Nephron progenitor cell (in vitro differentiated cells): ENCODE data around the gene P2RY11.
A peak's percentile ranks its signal among the peaks of the same experiment; 100 is the strongest.

Source experiments
- DNase-seq: peaks from one replicate; pipeline ENCODE4 v3.0.0; 2021
- H3K27ac Mint-ChIP-seq: 2 replicates; pipeline ENCODE4 v1.8.0; 2021; ENCODE audit warnings: mild to moderate bottlenecking, moderate library complexity, mixed read lengths
- H3K27me3 Mint-ChIP-seq: 2 replicates; pipeline ENCODE4 v1.8.0; 2021; ENCODE audit warnings: mild to moderate bottlenecking, low read depth, mixed read lengths; ENCODE audit not compliant: poor library complexity
- H3K36me3 Mint-ChIP-seq: 2 replicates; pipeline ENCODE4 v1.8.0; 2021; ENCODE audit warnings: low read depth, mixed read lengths
- H3K4me1 Mint-ChIP-seq: 2 replicates; pipeline ENCODE4 v1.8.0; 2021; ENCODE audit warnings: mixed read lengths
- H3K4me3 Mint-ChIP-seq: 2 replicates; pipeline ENCODE4 v1.8.0; 2021; ENCODE audit warnings: mild to moderate bottlenecking, moderate library complexity, mixed read lengths
- H3K9me3 Mint-ChIP-seq: 2 replicates; pipeline ENCODE4 v1.8.0; 2021; ENCODE audit warnings: mild to moderate bottlenecking, moderate library complexity, mixed read lengths
- CTCF ChIP-seq: fragments of 200-600 bp; sonication (generic); IDR thresholded peaks from 2 replicates; pipeline ENCODE4 v1.5.0; 2021; ENCODE audit warnings: antibody characterized with exemption

Gene P2RY11

DNA sequence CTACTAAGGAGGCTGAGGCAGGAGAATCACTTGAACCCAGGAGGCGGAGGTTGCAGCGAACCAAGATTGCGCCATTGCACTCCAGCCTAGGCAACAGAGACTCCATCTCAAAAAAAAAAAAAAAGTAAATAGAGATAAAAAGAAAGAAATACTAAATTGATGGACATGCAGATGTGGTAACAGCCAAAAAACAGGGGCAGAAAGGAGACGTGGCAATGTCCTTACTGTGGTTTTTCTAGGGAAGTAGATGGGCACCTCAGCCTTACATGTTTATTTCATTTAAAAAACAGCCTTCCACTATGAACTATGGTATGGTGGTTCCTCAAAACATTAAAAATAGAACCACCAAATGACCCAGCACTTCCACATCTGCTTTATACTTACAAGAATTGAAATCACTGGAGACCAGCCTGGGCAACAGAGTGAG is 14.7 kb downstream of the P2RY11 start:
- no peak for DNase-seq
- TF ChIP-seq CTCF, result no peak
- H3K4me3 Mint-ChIP-seq, result no peak overlapping the region

GRCh38 chr19:10132905-10133304 is 21.4 kb downstream of the P2RY11 start:
- Mint-ChIP-seq H3K9me3 (no peaks in the 10 kb centered on the region), H3K27ac (no peak overlapping the region), H3K36me3 (peaks cover 31% of the 10 kb centered on the region), H3K27me3 (no peaks in the 10 kb centered on the region), H3K4me1 (no peaks in the 10 kb centered on the region), H3K4me3 (no peak overlapping the region)
- TF ChIP-seq CTCF, result no peak
- no peak for DNase-seq

More for the DNA sequence above, 14.7 kb downstream of the P2RY11 start:
- Mint-ChIP-seq H3K27me3 (no peaks in the 10 kb centered on the region), H3K4me1 (no peaks in the 10 kb centered on the region), H3K9me3 (peaks cover 4% of the 10 kb centered on the region), H3K36me3 (peaks cover 26% of the 10 kb centered on the region), H3K27ac (no peak overlapping the region)

DNA sequence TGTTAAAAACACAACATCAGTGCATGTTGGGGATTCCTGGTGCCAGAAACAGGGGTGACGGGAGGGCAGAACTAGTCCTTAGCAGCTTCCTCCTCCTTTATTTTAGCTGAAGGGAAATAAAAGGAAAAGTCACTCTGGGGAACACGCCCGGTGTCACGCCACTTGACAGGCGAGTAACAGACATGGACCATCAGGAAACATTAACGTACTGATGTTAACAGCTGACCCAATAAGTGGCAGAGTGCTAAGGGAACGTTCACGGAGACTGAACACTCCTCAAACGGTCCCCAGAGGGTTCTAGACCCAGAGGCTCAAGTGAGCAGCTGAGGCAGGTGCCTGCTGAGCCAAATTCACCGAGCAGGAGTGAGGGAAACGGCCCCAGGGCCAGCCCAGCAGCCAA is 22.1 kb downstream of the P2RY11 start:
- no peak overlapping the region for H3K4me3 Mint-ChIP-seq
- H3K27ac Mint-ChIP-seq, result no peak overlapping the region
- no peaks in the 10 kb centered on the region for H3K9me3 Mint-ChIP-seq
- peaks cover 26% of the 10 kb centered on the region for H3K36me3 Mint-ChIP-seq
- DNase-seq, result no peak
- H3K4me1 Mint-ChIP-seq, result no peaks in the 10 kb centered on the region
- H3K27me3 Mint-ChIP-seq, result no peaks in the 10 kb centered on the region
- no peak for TF ChIP-seq CTCF

GRCh38 chr19:10134040-10134439 is 22.5 kb downstream of the P2RY11 start:
- Mint-ChIP-seq H3K27ac (no peak overlapping the region), H3K27me3 (no peaks in the 10 kb centered on the region), H3K36me3 (peaks cover 26% of the 10 kb centered on the region), H3K4me3 (no peak overlapping the region), H3K4me1 (no peaks in the 10 kb centered on the region), H3K9me3 (no peaks in the 10 kb centered on the region)
- no peak for DNase-seq
- TF ChIP-seq CTCF, result no peak

GRCh38 chr19:10135551-10136334 is 24.2 kb downstream of the P2RY11 start:
- Mint-ChIP-seq H3K4me3 (no peak overlapping the region), H3K27me3 (no peaks in the 10 kb centered on the region), H3K27ac (no peak overlapping the region), H3K4me1 (no peaks in the 10 kb centered on the region), H3K36me3 (peaks cover 23% of the 10 kb centered on the region), H3K9me3 (no peaks in the 10 kb centered on the region)
- no peak for TF ChIP-seq CTCF
- no peak for DNase-seq

- Mint-ChIP-seq H3K27me3 (no peaks in the 10 kb centered on the region), H3K4me1 (no peaks in the 10 kb centered on the region), H3K4me3 (no peak overlapping the region), H3K36me3 (peaks cover 29% of the 10 kb centered on the region), H3K27ac (peak overlapping the region; percentile 83), H3K9me3 (no peaks in the 10 kb centered on the region)
- TF ChIP-seq CTCF, result no peak
- no peak for DNase-seq
These were observed 25.4 kb downstream of the P2RY11 start for GRCh38 chr19:10136936-10137335.
